Astrocyte (in vitro differentiated cells and primary cell): ENCODE results near the gene C5. TPM values are rescaled to one million over a fixed set of nuclear protein-coding genes. Genes with fewer than 3 reads are reported as not detected.

Experiments used
- DNase-seq: peaks from one replicate; pipeline ENCODE4 v3.0.0-alpha.2; 2010; ENCODE audit warnings: low read depth
- FAIRE-seq: peaks from 2 replicates; lab custom pipeline; 2011; peaks lifted over from hg19 to GRCh38; lab: Jason Lieb, UNC
- H2AFZ ChIP-seq: 2 replicates; pipeline ENCODE4 v1.6.0; 2012; ENCODE audit warnings: low read depth, low read length, inconsistent platforms
- H3K27ac ChIP-seq: 2 replicates; pipeline ENCODE4 v1.5.1; 2011; ENCODE audit warnings: low read depth, low read length, inconsistent platforms
- H3K27me3 ChIP-seq: 2 replicates; pipeline ENCODE4 v1.6.0; 2011; ENCODE audit warnings: low read length, inconsistent platforms; ENCODE audit not compliant: insufficient read depth
- H3K36me3 ChIP-seq: 2 replicates; pipeline ENCODE4 v1.5.1; 2011; ENCODE audit warnings: low read length, inconsistent platforms; ENCODE audit not compliant: insufficient read depth
- H3K4me1 ChIP-seq: 2 replicates; pipeline ENCODE4 v1.5.1; 2011; ENCODE audit warnings: low read length, inconsistent platforms; ENCODE audit not compliant: insufficient read depth
- H3K4me2 ChIP-seq: 2 replicates; pipeline ENCODE4 v1.6.0; 2012; ENCODE audit warnings: low read length, inconsistent platforms
- H3K4me3 ChIP-seq: 2 replicates; pipeline ENCODE4 v1.5.1; 2011; ENCODE audit warnings: low read depth, mild to moderate bottlenecking, low read length, inconsistent platforms; ENCODE audit not compliant: insufficient read depth
- H3K79me2 ChIP-seq: 2 replicates; pipeline ENCODE4 v1.6.0; 2012; ENCODE audit warnings: mild to moderate bottlenecking, low read length, inconsistent platforms; ENCODE audit not compliant: insufficient read depth
- H3K9ac ChIP-seq: 2 replicates; pipeline ENCODE4 v1.6.0; 2012; ENCODE audit warnings: mild to moderate bottlenecking, low read length, inconsistent platforms
- H3K9me3 ChIP-seq: 2 replicates; pipeline ENCODE4 v1.5.1; 2012; ENCODE audit warnings: low read depth, mild to moderate bottlenecking, low read length, inconsistent platforms; ENCODE audit not compliant: insufficient read depth
- H4K20me1 ChIP-seq: 2 replicates; pipeline ENCODE4 v1.6.0; 2012; ENCODE audit warnings: low read length, inconsistent platforms; ENCODE audit not compliant: insufficient read depth
- H3K27ac Mint-ChIP-seq: one replicate; pipeline ENCODE4 v1.8.0; 2021; ENCODE audit warnings: mild to moderate bottlenecking, mixed read lengths; ENCODE audit not compliant: unreplicated experiment
- H3K27me3 Mint-ChIP-seq: one replicate; pipeline ENCODE4 v1.8.0; 2021; ENCODE audit warnings: low read depth, mixed read lengths; ENCODE audit not compliant: unreplicated experiment
- H3K36me3 Mint-ChIP-seq: one replicate; pipeline ENCODE4 v1.8.0; 2021; ENCODE audit warnings: low read depth, mixed read lengths; ENCODE audit not compliant: unreplicated experiment
- H3K4me1 Mint-ChIP-seq: one replicate; pipeline ENCODE4 v1.8.0; 2021; ENCODE audit warnings: low read depth, mixed read lengths; ENCODE audit not compliant: unreplicated experiment
- H3K4me3 Mint-ChIP-seq: one replicate; pipeline ENCODE4 v1.8.0; 2021; ENCODE audit warnings: mild to moderate bottlenecking, moderate library complexity, mixed read lengths; ENCODE audit not compliant: unreplicated experiment
- H3K9me3 Mint-ChIP-seq: one replicate; pipeline ENCODE4 v1.8.0; 2021; ENCODE audit warnings: mild to moderate bottlenecking, mixed read lengths; ENCODE audit not compliant: unreplicated experiment
- EZH2 ChIP-seq: IDR thresholded peaks from 2 replicates; pipeline ENCODE4 v1.6.1; 2012; ENCODE audit warnings: mild to moderate bottlenecking, low read length, inconsistent platforms; ENCODE audit not compliant: insufficient read depth
- total RNA-seq: library from RNA; stranded (reverse); gene quantifications from 2 replicates; pipeline ENCODE4 v1.2.1, GENCODE V29; 2021
- TF ChIP-seq, protein P1 (sequence below): IDR thresholded peaks from 2 replicates; pipeline ENCODE4 v1.5.1; 2011; ENCODE audit warnings: low read depth, mild to moderate bottlenecking, inconsistent platforms, low read length, moderate library complexity; ENCODE audit not compliant: insufficient read depth

Gene C5
- total RNA-seq, 1 donor from 2014 or later: 1.1 TPM

DNA sequence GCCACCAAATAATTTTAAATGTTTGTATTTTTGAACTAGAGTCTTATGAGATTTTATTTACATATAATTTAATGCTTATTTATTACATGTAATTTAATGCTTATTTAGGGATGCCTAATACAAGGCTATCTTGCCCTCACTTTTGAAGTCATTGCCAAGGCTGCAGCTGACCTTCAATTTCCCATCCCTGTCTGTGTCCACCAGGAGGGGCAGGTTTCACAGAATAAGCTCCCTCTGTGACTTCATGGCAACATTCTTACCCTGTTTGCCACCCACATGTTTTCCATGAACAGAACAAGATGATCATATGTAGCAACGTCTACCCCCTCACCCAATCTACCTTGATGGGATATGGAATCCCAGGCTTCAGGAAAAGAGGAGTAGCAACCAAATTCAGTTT is 27.0 kb downstream of the C5 start:
- Histone ChIP-seq H3K4me3 (no peak overlapping the region), H3K79me2 (no peaks in the 10 kb centered on the region), H3K27me3 (no peaks in the 10 kb centered on the region), H3K27ac (no peak overlapping the region), H2AFZ (no peak overlapping the region), H3K36me3 (no peaks in the 10 kb centered on the region), H3K9ac (no peak overlapping the region), H3K4me1 (no peaks in the 10 kb centered on the region), H3K9me3 (no peaks in the 10 kb centered on the region), H3K4me2 (no peak overlapping the region), H4K20me1 (no peaks in the 10 kb centered on the region)
- H3K36me3 Mint-ChIP-seq: no peaks in the 10 kb centered on the region
- no peaks in the 10 kb centered on the region for H3K9me3 Mint-ChIP-seq
- H3K27ac Mint-ChIP-seq: no peak overlapping the region
- TF ChIP-seq EZH2: no peak
- TF ChIP-seq, protein P1, sequence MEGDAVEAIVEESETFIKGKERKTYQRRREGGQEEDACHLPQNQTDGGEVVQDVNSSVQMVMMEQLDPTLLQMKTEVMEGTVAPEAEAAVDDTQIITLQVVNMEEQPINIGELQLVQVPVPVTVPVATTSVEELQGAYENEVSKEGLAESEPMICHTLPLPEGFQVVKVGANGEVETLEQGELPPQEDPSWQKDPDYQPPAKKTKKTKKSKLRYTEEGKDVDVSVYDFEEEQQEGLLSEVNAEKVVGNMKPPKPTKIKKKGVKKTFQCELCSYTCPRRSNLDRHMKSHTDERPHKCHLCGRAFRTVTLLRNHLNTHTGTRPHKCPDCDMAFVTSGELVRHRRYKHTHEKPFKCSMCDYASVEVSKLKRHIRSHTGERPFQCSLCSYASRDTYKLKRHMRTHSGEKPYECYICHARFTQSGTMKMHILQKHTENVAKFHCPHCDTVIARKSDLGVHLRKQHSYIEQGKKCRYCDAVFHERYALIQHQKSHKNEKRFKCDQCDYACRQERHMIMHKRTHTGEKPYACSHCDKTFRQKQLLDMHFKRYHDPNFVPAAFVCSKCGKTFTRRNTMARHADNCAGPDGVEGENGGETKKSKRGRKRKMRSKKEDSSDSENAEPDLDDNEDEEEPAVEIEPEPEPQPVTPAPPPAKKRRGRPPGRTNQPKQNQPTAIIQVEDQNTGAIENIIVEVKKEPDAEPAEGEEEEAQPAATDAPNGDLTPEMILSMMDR: no peak
- DNase-seq: peak; percentile 4
- no peaks in the 10 kb centered on the region for H3K27me3 Mint-ChIP-seq
- no peak overlapping the region for H3K4me3 Mint-ChIP-seq
- FAIRE-seq: no peak
- no peaks in the 10 kb centered on the region for H3K4me1 Mint-ChIP-seq

DNA sequence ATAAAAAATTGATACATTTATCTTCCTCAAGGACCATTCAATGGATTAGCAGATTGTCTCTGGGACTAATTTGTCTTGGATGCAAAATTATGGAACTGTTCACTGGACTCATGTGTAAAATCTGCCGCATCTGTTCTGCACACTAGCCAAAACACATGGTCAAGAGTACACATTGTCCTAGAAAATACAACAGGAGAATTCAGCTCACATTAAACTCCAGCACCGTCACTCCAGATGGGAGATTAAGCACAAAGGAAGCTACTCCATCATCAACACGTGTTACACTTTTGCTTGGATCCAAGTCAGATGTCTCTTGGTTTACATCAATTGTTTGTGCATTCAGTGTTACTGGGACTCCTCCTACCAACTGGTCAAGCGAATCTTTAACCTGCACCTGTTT is 28.8 kb downstream of the C5 start:
- DNase-seq (no peak), FAIRE-seq (no peak)
- no peaks in the 10 kb centered on the region for H3K36me3 ChIP-seq
- H3K79me2 ChIP-seq: no peaks in the 10 kb centered on the region
- no peak overlapping the region for H3K27ac ChIP-seq
- no peak overlapping the region for H3K4me3 Mint-ChIP-seq
- no peaks in the 10 kb centered on the region for H3K9me3 Mint-ChIP-seq
- H3K9me3 ChIP-seq: no peaks in the 10 kb centered on the region
- no peak overlapping the region for H3K4me3 ChIP-seq
- no peaks in the 10 kb centered on the region for H3K4me1 Mint-ChIP-seq
- H3K4me1 ChIP-seq: no peaks in the 10 kb centered on the region
- no peaks in the 10 kb centered on the region for H4K20me1 ChIP-seq
- H3K27ac Mint-ChIP-seq: no peak overlapping the region
- no peak overlapping the region for H2AFZ ChIP-seq
- no peak for TF ChIP-seq EZH2
- TF ChIP-seq, protein P1: no peak
- H3K36me3 Mint-ChIP-seq: no peaks in the 10 kb centered on the region
- no peaks in the 10 kb centered on the region for H3K27me3 Mint-ChIP-seq
- H3K4me2 ChIP-seq: no peak overlapping the region
- no peak overlapping the region for H3K9ac ChIP-seq
- no peaks in the 10 kb centered on the region for H3K27me3 ChIP-seq

- Histone ChIP-seq H3K4me2 (no peak overlapping the region), H3K36me3 (no peaks in the 10 kb centered on the region), H3K79me2 (no peaks in the 10 kb centered on the region), H4K20me1 (no peaks in the 10 kb centered on the region), H3K27me3 (no peaks in the 10 kb centered on the region), H3K9me3 (no peaks in the 10 kb centered on the region), H3K4me3 (no peak overlapping the region), H2AFZ (no peak overlapping the region), H3K9ac (no peak overlapping the region), H3K27ac (no peak overlapping the region), H3K4me1 (no peaks in the 10 kb centered on the region)
- Mint-ChIP-seq H3K9me3 (no peaks in the 10 kb centered on the region), H3K4me3 (no peak overlapping the region), H3K36me3 (no peaks in the 10 kb centered on the region), H3K4me1 (peaks cover 2% of the 10 kb centered on the region), H3K27ac (no peak overlapping the region), H3K27me3 (no peaks in the 10 kb centered on the region)
- TF ChIP-seq, protein P1: no peak
- TF ChIP-seq EZH2: no peak
- no peak for FAIRE-seq
- DNase-seq: no peak
Observed at GRCh38 chr9:121019273-121019672, 30.8 kb downstream of the C5 start.
